Stimulated activated CD4-positive, alpha-beta T cell treated with anti-CD3 and anti-CD28 coated beads, Interleukin-12 subunit alpha, Interleukin-12 subunit beta, amount 100 ng/mL, for 48 hours (primary cell): ENCODE measurements around the gene TRIM42.

Experiments
- DNase-seq, 3 donors: peaks; one replicate each; pipeline ENCODE4 v3.0.0-alpha.2; 2020; ENCODE audit warnings: low read depth in 2 of 3, low spot score in 1 of 3

Gene TRIM42

DNA sequence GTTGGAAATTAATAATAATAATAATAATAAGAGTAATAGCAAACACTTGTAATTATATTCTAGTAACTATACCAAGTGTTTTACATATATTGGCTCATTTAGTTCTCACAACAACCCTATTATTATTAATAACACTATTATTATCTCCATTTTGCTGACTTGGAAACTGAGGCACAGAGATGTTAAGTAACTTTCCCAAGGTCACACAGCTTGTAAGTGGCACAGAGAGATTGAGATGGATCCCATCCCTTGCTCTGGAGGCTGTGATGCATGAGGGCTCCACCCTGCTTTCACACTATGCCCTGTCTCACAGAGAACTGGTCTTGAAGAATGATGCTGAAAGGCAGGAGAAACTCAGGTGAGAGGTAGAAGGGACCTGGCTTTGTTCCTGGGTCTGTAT is 31.9 kb downstream of the TRIM42 start:
- DNase-seq: no peak

DNA sequence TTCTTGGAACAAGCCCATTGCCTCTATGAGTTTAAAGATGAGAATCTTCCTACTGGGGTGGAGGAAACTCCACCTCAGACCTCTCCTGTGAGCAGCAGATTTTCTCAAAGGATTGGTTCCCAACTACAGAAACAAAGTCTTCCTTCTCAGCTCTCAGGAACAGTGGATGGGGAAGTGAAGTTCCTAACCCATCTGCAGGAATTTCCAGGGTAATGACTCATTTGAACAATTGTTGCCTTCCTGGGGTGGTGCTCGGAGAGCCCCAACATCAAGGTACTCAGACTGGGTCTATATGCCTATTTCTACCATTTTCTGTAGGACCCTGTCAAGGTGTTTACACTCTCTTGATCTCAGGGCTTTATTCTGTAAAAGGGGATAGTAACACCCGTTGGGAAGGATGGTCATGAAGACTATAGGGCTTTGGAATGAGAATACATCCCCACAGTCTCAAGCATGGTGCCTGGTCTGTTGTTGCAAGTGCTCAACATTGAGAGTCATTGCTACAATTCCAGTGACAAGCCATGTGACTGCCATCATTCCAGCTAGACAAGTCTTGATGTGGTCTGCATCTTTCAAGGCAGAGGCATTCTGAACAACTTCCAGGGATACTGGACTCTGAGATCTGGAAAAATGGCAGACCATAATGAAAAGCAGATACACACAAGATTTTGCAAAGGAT is 33.0 kb downstream of the TRIM42 start:
- no peak for DNase-seq

DNA sequence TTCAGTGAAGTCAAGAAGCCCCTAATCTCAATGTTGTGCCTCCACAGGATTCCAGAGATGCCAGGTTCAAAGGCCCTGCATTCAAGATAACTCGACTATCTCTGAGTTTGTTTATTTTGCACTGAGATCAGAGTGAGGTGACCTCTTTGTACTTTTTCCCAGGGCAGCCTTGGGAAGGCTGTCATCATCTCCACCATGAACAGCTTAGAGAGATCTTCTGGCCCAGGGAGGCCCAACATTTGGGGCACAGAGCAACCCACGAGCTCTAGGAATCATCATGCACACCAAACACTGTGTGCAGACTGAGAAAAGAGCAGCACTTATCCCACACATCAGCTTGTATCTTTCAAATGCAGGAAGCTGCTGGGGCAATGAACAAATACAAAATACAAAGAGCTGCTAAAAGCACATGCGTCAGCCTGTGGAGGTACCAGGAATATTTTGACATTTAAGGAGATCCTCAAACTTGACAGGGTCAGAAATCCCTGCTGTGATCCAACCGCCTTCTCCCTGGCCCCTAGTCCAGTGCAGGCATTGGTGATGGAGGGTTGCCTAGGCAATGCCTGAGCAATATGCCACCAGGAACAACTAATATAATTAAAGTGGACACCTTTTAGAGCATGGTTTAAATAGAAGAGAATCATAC is 33.6 kb downstream of the TRIM42 start:
- no peak for DNase-seq

DNA sequence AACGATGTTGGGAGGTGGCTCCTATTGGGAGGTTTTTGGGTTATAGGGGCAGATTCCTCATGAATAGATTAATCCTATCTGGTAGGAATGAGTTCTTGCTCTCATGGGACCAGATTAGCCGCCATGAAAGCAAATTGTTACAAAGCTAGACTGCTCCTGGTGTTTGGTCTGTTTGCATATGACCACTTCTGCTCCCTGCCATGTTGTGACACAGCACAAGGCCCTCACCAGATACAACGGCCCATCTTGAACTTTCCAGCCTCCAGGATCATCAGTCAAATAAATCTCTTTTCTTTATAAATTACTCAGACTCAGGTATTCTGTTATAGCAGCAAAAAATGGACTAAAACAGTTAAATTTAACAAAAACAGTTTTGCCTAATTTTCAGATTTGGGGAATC is 34.4 kb downstream of the TRIM42 start:
- no peak for DNase-seq

DNA sequence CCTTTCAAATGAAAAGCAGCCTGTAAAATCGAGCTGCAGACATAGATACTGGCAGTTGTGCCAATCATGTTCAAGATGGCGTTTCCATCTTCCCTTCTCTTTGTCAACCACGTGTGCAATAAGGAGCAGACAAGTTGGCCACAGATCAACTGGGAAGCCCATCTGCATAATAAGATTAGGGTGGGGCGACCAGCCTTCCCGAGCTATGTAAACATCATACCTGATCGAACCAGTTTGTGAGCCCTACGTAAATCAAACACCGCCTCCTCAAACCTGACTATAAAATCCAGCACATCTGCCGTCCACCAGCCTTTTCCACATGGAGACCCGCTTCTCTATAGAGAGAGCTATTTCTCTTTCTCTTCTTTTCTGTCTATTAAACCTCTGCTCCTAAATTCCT is 37.2 kb downstream of the TRIM42 start:
- no peak for DNase-seq

DNA sequence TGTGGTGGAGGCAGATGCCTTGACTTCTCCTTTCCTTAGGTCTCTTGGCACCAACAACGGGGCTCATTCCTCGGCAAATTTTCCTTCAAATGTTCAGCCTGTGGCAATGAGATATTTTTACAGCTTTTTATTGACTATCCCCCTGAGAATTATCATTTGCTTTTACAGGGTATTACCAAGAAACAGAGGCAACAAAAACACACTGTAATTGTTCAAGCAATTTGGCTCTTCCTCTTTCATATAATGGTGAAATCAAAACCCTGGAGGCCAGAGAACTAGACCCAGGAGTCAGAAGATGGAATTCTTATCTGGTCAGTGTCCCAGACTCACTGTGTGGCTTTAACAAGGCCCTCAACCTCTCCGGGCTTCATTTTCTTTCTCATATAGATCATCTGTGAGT is 40.1 kb downstream of the TRIM42 start:
- no peak for DNase-seq

DNA sequence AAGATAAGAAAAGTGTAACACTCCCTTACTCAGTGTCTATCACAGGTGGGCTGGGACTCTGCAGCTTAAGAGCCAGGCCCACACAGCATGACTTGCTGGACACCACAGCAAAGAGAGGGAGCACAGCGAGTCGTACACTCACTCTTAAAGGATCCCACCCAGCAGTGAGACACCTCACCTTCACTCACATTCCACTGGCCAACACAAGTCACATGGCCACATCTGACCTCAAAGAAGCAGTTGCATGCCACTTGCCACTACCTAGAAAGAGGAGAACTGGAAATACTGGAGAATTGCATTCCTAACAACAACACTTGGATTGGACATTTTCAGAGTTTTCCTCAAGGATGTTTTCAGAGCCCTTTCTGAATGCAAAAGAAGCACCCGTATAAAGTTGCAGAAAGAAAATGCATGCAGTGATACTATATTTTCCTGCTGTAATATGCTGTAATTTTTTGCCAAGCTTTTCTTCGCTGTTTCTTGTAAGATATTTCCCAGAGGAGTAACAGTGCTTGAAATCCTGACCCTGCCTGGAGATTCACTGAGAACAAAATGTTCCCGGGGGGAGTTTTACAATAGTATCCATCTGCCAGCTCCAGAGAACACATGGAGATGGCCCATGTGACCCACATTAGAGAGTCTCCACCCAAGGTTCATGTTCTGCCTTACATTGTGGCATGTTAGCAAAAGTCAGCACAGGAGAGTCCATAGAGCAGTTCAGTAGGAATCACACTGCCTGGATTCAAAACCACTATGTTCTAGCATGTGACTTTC is 42.2 kb downstream of the TRIM42 start:
- no peak for DNase-seq

DNA sequence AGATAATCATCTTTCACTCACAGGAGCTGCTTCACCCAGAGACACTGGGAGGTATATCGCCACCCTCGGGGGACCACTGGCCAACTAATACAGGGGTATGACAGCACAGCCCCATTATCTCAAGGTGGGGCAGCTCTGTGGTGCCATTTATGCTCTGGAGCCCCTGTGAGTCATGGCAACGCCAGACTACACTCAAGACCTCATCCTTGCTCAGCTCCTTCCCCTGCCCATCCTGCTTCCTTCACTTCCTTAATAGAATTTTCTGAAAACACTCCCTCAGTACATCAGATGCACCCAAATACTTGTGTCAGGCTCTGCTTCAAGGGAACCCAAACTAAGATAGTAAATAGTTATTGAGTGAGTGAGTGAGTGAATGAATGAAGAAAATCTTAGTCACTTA is 45.7 kb downstream of the TRIM42 start:
- DNase-seq: no peak

DNA sequence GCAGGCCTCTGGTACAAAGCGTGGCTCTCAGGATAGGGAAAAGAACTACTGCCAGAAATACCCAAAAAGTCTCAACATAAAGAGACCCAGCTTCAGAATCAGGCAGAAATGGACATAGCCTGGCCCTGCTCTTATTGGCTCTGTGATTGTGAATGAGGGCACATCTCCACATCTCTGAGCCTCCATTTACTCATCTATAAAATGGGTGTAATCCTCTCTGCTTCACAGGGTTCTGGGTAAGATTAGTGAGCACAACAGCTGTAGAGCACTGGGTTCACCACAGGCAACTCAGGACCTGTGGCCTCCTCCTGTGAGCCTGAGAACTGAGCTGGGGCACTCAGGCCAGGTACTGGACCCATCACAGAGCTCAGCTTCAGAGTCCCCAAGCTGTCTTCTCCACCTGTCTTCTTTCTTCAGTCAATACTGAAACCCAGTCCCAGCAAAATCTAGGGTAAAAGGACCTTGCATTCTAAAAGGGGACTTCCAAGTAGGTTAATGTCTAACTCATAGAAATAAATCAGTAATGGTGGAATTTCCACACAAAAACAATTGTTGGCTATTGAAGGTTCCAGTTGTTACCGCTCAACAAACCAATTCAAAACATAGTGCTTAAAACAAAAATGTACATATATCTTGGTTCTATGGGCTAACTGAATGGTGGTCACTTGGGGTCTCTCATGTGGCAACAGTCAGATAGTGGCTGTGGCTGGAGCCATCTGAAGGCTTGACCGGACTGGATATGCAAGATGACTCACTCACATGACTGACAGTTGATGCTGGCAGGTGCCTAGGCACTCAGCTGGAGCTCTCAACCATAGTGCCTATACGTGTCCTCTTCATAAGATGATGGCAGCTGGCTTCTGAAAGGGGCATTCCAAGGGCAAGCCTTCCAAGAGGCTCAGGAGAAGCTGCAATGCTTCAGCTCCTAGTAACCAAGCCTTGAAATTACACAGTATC is 47.3 kb downstream of the TRIM42 start:
- DNase-seq: no peak

DNA sequence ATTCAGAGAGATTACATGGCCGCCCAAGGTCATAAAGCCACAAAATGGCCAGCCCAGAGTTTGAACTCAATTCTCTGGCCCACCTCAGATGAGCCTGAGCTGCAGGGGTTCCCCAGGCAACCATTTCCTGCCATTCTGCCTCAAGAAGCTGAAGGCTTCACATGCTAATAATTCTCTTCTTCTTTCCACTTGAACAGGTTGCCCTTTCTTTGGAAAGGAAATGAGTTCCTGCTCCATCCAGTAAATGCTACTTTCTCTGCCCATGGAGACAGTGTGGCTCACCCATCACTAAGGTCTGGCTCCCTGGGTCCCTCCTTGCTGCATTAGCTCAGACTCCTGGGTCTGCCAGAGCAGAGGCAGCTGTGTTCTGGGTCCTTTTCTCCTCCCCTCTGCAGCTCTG is 48.2 kb downstream of the TRIM42 start:
- no peak for DNase-seq

DNA sequence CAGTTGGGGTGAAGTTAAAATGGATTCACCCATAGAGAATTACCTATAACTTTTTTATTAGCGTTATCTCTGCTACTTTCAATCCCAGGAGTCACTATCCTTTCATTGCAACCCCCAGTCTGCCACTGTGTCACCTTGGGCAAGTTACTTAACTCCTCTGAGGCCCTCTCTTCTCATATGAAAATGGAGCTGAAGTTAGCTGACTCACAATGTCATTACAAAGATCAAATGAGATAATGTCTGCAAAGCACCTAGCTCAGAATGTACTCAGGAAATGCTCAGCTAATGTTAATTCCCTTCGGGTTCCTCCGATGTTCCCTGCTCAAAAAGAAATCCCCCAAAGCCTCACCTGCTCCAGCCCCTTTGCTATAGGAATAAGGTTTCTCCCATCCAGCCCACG is 50.0 kb downstream of the TRIM42 start:
- no peak for DNase-seq

DNA sequence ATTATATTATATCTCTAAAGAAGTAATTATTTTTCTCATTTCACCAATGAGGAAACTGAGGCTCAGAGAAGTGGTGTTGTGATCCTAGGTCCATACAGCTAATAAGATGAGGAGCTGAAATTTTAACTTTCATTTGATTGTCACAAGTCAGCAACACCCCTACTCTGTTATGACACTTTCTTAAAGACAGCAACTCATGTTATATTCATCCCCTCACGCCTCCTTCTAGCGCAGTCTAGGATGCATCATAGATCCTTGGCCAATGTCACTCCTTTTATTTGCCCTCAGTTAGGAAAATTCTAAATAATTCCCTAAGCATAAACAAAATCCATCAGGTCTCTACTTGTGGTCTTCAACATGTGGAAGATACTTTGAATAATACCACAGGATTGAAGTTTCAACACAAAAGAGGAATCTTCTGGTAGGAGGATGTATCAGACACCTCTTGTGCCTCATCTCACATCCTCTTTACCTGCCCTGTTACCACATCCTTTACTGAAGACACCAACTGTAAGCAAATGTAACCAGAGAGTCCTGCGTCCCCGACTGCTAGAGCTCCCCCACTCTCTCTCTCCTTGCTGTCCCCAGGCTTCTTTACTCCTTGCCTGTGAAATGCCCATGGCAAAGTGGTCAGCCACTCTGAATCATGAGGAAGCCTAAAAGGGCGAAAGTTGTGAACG is 53.7 kb downstream of the TRIM42 start:
- DNase-seq: no peak

DNA sequence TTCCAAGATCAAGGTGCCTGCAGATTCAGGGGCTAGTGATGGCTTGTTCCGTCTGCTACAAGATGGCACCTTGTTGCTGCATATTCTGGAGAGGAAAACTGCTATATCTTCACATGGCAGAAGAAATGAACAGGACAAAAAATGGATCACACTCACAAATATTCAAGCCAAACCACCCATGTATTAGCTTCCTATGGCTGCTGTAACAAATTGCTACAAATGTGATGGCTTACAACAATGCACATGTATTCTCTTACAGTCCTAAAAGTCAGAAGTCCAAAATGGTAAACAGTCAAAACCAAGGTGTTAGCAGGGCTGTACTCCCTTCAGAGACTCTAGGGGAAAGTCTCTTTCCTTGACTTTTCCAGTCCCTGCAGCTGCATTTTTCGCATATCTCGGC is 55.8 kb downstream of the TRIM42 start:
- no peak for DNase-seq

DNA sequence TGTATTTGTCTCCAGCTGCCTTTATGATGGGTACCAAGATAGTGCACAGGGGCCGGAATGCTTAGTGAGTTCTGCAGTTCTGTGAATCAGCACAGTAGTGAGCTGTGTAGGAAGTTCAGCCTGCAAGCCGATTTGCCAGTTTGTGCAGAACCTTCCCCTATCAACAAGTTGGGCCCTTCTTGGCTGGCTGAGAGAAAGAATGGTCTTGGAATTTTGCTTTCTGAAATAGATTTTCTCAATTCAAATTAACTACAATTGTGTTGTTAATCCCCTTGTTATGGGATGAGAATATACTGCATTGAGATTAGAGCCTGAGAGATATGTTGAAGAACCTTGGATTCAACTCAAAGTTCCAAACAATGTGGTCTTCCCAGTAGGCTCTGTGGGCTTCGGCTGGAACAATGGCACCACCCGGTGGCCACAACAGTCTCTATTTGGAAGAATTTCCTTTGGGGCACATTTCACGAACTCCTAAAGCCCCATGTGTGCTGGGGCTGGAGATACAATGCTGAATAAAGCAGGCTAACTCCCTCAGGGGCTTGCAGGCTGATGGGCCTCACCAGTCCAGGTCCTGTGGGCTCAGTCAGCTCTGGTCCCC is 59.1 kb downstream of the TRIM42 start:
- no peak for DNase-seq

DNA sequence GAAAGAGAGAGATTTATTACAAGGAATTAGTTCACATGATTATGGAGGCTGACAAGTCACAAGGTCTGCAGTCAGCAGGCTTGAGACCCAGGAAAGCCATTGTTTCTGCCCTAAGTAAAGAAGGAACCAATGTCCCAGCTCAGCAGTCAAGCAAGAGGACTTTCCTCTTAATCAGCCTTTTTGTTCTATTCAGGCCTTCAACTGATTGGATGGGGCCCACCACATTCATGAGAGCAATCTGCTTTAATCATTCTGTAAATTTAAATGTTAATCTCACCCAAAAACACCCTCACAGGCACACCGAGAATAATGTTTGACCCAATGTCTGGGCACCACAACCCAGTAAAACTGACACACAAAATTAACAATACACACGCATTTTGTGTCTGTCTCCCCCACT is 64.3 kb downstream of the TRIM42 start:
- no peak for DNase-seq

DNA sequence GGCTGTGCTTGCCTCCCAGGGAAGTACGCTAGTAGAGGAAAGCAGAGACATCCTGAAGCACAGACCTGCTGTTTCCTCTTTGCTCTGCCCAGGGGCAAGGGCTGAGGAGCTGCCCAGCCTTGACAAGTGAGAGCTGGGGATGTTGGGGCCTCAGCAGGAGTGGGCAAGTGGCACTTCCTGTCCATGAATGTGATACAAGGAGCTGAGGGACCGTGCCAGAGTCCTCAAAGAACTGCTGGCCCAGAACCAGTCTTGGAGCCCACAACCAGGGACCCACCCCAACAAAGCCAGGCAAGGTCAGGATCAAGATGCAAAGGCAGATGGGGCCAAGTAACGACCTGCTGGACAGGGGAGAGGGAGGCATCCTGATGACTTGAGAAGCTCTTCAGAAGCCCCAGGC is 70.3 kb downstream of the TRIM42 start:
- no peak for DNase-seq

DNA sequence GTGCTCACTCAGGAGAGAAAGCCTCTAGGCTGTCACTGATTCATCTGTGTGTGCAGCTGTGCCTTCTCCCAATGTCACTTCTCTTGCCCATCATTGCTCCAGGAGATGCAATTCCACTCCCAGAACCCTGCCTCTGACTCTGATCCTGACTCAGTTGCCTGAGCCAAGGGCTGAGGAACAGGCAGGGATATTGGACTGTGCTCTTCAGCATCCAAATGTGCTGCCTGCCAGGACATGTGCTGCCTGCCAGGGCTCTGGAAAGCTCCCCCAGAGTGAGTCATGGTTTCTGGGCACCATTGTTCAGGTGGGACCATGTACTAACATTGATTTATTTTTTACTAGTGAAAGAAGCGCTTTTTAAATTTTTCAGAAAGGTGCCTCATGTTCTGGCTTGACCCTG is 71.0 kb downstream of the TRIM42 start:
- DNase-seq: no peak
